ENCODE results near the gene ASIC3.
"Not testable (repeated sequence)": the region's sequence is repeated elsewhere in the genome, so short reads cannot be mapped to it uniquely, and the experiment has no call there.

ASIC3 gene

GRCh38 chr7:151028131-151028947 is 20.0 kb upstream of the ASIC3 start, which contains the start of gene ABCB8:
Gene ABCB8, plus strand, starts transcription at chr7:151028450. Its CDS starts 66 bp downstream, at chr7:151028516.
- peak within 1 kb of the TSS; percentile 82 for H3K4me3 ChIP-seq (ENCODE audit: low read length)
- DNase-seq (ENCODE audit: low read depth, low spot score): peak; percentile 98

- H3K4me3 ChIP-seq (ENCODE audit: low read length): peak overlapping the region; percentile 82
- DNase-seq (ENCODE audit: low read depth, low spot score): no peak
Measured at GRCh38 chr7:151028948-151029501, 19.3 kb upstream of the ASIC3 start.

- no peak overlapping the region for H3K4me3 ChIP-seq (ENCODE audit: low read length)
- no peak for DNase-seq (ENCODE audit: low read depth, low spot score)
Measured at GRCh38 chr7:151031011-151031410, 17.3 kb upstream of the ASIC3 start.

GRCh38 chr7:151032936-151033863 is 15.1 kb upstream of the ASIC3 start:
- H3K4me3 ChIP-seq (ENCODE audit: low read length): no peak overlapping the region
- DNase-seq (ENCODE audit: low read depth, low spot score): no peak

- no peak for DNase-seq (ENCODE audit: low read depth, low spot score)
- H3K4me3 ChIP-seq (ENCODE audit: low read length): no peak overlapping the region
Measured at GRCh38 chr7:151033864-151034249, 14.5 kb upstream of the ASIC3 start.

- H3K4me3 ChIP-seq (ENCODE audit: low read length): no peak overlapping the region
- no peak for DNase-seq (ENCODE audit: low read depth, low spot score)
Measured at GRCh38 chr7:151034312-151035025, 13.9 kb upstream of the ASIC3 start.

GRCh38 chr7:151035026-151035717 is 13.2 kb upstream of the ASIC3 start:
- DNase-seq (ENCODE audit: low read depth, low spot score): no peak
- no peak overlapping the region for H3K4me3 ChIP-seq (ENCODE audit: low read length)

DNA sequence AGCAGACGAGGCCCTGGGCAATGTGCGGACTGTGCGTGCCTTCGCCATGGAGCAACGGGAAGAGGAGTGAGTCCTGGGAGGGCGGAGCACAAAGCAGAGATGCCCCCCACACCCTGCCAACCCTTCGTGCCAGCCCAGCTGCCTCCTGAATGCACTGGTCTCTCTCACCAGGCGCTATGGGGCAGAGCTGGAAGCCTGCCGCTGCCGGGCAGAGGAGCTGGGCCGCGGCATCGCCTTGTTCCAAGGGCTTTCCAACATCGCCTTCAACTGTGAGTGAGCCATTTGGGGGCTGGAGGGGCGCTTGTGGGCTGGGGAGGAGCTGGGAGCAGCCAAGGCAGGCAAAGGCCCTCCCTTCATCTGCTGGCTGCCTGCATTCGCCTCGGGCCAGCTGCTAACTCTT is 12.4 kb upstream of the ASIC3 start:
- H3K4me3 ChIP-seq (ENCODE audit: low read length): no peak overlapping the region
- DNase-seq (ENCODE audit: low read depth, low spot score): no peak

- DNase-seq (ENCODE audit: low read depth, low spot score): no peak
- H3K4me3 ChIP-seq (ENCODE audit: low read length): no peak overlapping the region
Measured at GRCh38 chr7:151038951-151039849, 9.1 kb upstream of the ASIC3 start.

GRCh38 chr7:151039850-151040548 is 8.3 kb upstream of the ASIC3 start:
- no peak for DNase-seq (ENCODE audit: low read depth, low spot score)
- H3K4me3 ChIP-seq (ENCODE audit: low read length): no peak overlapping the region

GRCh38 chr7:151040616-151041375 is 7.5 kb upstream of the ASIC3 start:
- H3K4me3 ChIP-seq (ENCODE audit: low read length): no peak overlapping the region
- no peak for DNase-seq (ENCODE audit: low read depth, low spot score)

- H3K4me3 ChIP-seq (ENCODE audit: low read length); DNase-seq (ENCODE audit: low read depth, low spot score): not testable (repeated sequence)
Measured at GRCh38 chr7:151043449-151043848, 4.9 kb upstream of the ASIC3 start.

DNA sequence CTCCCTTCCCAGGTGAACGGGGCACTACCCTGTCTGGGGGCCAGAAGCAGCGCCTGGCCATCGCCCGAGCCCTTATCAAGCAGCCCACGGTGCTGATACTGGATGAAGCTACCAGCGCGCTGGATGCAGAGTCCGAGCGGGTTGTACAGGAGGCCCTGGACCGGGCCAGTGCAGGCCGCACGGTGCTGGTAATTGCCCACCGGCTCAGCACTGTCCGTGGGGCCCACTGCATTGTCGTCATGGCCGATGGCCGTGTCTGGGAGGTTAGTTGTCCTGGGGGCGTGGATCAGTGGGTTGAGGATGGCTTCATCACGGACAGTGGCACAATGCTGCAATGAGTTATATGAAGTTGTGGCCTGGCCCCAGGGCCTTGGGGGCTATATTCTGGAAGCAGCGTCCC is 4.4 kb upstream of the ASIC3 start:
- no peak for DNase-seq (ENCODE audit: low read depth, low spot score)
- H3K4me3 ChIP-seq (ENCODE audit: low read length): no peak overlapping the region

DNA sequence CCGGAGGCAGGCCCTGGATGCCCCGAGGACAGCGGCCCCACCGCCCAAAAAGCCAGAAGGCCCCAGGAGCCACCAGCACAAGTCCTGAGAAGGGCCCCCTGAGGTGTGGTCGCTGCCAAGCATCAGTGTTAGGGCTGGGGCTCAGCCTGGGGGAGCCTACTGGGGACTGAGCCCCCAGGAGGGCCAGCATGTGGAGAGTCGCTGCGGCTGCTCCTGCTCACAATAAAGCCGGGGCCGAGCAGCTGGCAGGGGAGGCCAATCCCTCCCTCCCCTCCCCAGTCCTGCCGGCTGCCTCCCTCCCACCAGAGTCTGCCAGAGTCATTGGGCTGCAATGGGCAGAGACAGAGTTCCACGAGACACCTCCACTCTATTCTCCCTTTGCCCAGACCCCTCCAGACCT is 3.1 kb upstream of the ASIC3 start:
- H3K4me3 ChIP-seq (ENCODE audit: low read length): no peak overlapping the region
- no peak for DNase-seq (ENCODE audit: low read depth, low spot score)

GRCh38 chr7:151045967-151046366 is 2.4 kb upstream of the ASIC3 start:
- DNase-seq (ENCODE audit: low read depth, low spot score): no peak
- H3K4me3 ChIP-seq (ENCODE audit: low read length): no peak overlapping the region

Data from Jurkat, Clone E6-1 (cell line).